DND-41 (cell line): Measurements from ENCODE around the gene PJVK.
A peak's percentile ranks its signal among the peaks of the same experiment; 100 is the strongest.

Experiments used
- ATAC-seq: fragments of 200-7000 bp; cut with Tn5 transposase; 3 replicates; pipeline ENCODE4 v1.9.1; 2021; ENCODE audit warnings: low read depth; ENCODE audit not compliant: insufficient read depth
- DNase-seq: peaks from one replicate; pipeline ENCODE4 v3.0.0-alpha.2; 2020
- H2AFZ ChIP-seq: 2 replicates; pipeline ENCODE4 v1.6.0; 2012; ENCODE audit warnings: low read depth, low read length
- H3K27ac ChIP-seq: 2 replicates; pipeline ENCODE4 v1.5.1; 2012; ENCODE audit warnings: low read length, inconsistent platforms
- H3K27me3 ChIP-seq: fragments of 200-600 bp; sonication (generic); 2 replicates; pipeline ENCODE4 v1.6.0; 2012; ENCODE audit warnings: low read length, mild to moderate bottlenecking, inconsistent platforms; ENCODE audit not compliant: insufficient read depth, poor library complexity
- H3K36me3 ChIP-seq: 2 replicates; pipeline ENCODE4 v1.5.1; 2012; ENCODE audit warnings: low read length, inconsistent platforms; ENCODE audit not compliant: insufficient read depth
- H3K4me1 ChIP-seq: 2 replicates; pipeline ENCODE4 v1.5.1; 2012; ENCODE audit warnings: mild to moderate bottlenecking, low read length; ENCODE audit not compliant: insufficient read depth
- H3K4me2 ChIP-seq: 2 replicates; pipeline ENCODE4 v1.6.0; 2012; ENCODE audit warnings: mild to moderate bottlenecking, moderate library complexity, low read length, inconsistent platforms; ENCODE audit not compliant: insufficient read depth
- H3K4me3 ChIP-seq, 2 experiments: fragments of 200-600 bp in 1 of 2; shearing (Covaris generic) in 1 of 2; 2 replicates each; pipeline ENCODE4 v1.5.1; 2012 to 2016; ENCODE audit warnings: inconsistent platforms in 2 of 2, low read length in 2 of 2, mild to moderate bottlenecking in 2 of 2, low read depth in 1 of 2, moderate library complexity in 1 of 2
- H3K79me2 ChIP-seq: 2 replicates; pipeline ENCODE4 v1.6.0; 2012; ENCODE audit warnings: low read length, inconsistent platforms; ENCODE audit not compliant: insufficient read depth
- H3K9ac ChIP-seq: 2 replicates; pipeline ENCODE4 v1.6.0; 2012; ENCODE audit warnings: low read depth, mild to moderate bottlenecking, inconsistent platforms, low read length, moderate library complexity
- H3K9me3 ChIP-seq: 2 replicates; pipeline ENCODE4 v1.5.1; 2012; ENCODE audit warnings: low read length, moderate library complexity, mild to moderate bottlenecking, inconsistent platforms; ENCODE audit not compliant: insufficient read depth, severe bottlenecking
- H4K20me1 ChIP-seq: 2 replicates; pipeline ENCODE4 v1.6.0; 2012; ENCODE audit warnings: low read length; ENCODE audit not compliant: insufficient read depth
- CTCF ChIP-seq: IDR thresholded peaks from 2 replicates; pipeline ENCODE4 v1.5.1; 2012; ENCODE audit warnings: borderline replicate concordance, low read length, moderate library complexity, mild to moderate bottlenecking; ENCODE audit not compliant: poor library complexity, severe bottlenecking; ENCODE audit errors: extremely low read depth
- EZH2 ChIP-seq: IDR thresholded peaks from 3 replicates; pipeline ENCODE4 v1.6.1; 2012; ENCODE audit warnings: borderline replicate concordance, low read depth, mild to moderate bottlenecking, moderate library complexity, low read length, inconsistent platforms; ENCODE audit not compliant: severe bottlenecking

PJVK gene

GRCh38 chr2:178413472-178414265, 37.5 kb upstream of the PJVK start:
- no peak for TF ChIP-seq CTCF
- no peak for TF ChIP-seq EZH2
- peaks cover 32% of the 10 kb centered on the region for H3K79me2 ChIP-seq
- ATAC-seq: peak; percentile 82
- peak; percentile 87 for DNase-seq
- H3K27me3 ChIP-seq: peaks cover 3% of the 10 kb centered on the region
- H2AFZ ChIP-seq: peak overlapping the region; percentile 78
- H3K4me1 ChIP-seq: peaks cover 25% of the 10 kb centered on the region
- H3K27ac ChIP-seq: peak overlapping the region; percentile 85
- peak overlapping the region; percentile 74 for H3K9ac ChIP-seq
- peak overlapping the region; percentile 60 for H3K4me2 ChIP-seq
- no peaks in the 10 kb centered on the region for H4K20me1 ChIP-seq
- H3K36me3 ChIP-seq: peaks cover 13% of the 10 kb centered on the region; the same call in 1 of the 2 replicates
- peak overlapping the region; percentile 67 to 80 for H3K4me3 ChIP-seq
- H3K9me3 ChIP-seq: no peaks in the 10 kb centered on the region

GRCh38 chr2:178414266-178415247, 36.6 kb upstream of the PJVK start:
- DNase-seq: peak; percentile 91
- peak overlapping the region; percentile 67 to 80 for H3K4me3 ChIP-seq
- H3K9me3 ChIP-seq: no peaks in the 10 kb centered on the region
- H3K27ac ChIP-seq: peak overlapping the region; percentile 85
- H3K4me2 ChIP-seq: peak overlapping the region; percentile 60
- H3K36me3 ChIP-seq: peaks cover 16% of the 10 kb centered on the region; the same call in 1 of the 2 replicates
- TF ChIP-seq CTCF: peak; percentile 91
- TF ChIP-seq EZH2: no peak
- H3K79me2 ChIP-seq: peaks cover 39% of the 10 kb centered on the region
- peak overlapping the region; percentile 78 for H2AFZ ChIP-seq
- peak; percentile 78 for ATAC-seq
- H3K27me3 ChIP-seq: peaks cover 1% of the 10 kb centered on the region
- no peaks in the 10 kb centered on the region for H4K20me1 ChIP-seq
- peaks cover 25% of the 10 kb centered on the region for H3K4me1 ChIP-seq
- H3K9ac ChIP-seq: peak overlapping the region; percentile 74

GRCh38 chr2:178415979-178416378, 35.2 kb upstream of the PJVK start:
- Histone ChIP-seq H4K20me1 (no peaks in the 10 kb centered on the region), H3K36me3 (peaks cover 26% of the 10 kb centered on the region; the same call in 1 of the 2 replicates), H3K79me2 (peaks cover 47% of the 10 kb centered on the region), H3K4me3 (no peak overlapping the region), H3K9ac (no peak overlapping the region; the same call in 1 of the 2 replicates), H3K9me3 (no peaks in the 10 kb centered on the region), H3K27me3 (no peaks in the 10 kb centered on the region), H3K27ac (no peak overlapping the region), H3K4me2 (peak overlapping the region; percentile 60; the same call in 1 of the 2 replicates), H2AFZ (no peak overlapping the region), H3K4me1 (peaks cover 25% of the 10 kb centered on the region)
- no peak for TF ChIP-seq EZH2
- no peak for TF ChIP-seq CTCF
- ATAC-seq (no peak), DNase-seq (no peak)
